SK-N-MC (cell line): ENCODE data around the gene ZNF580.

Experiments used
- EZH2 ChIP-seq: fragments of 200-600 bp; sonication (generic); IDR thresholded peaks from one replicate; pipeline ENCODE4 v1.6.1; 2017; ENCODE audit warnings: antibody characterized with exemption
- FOXP2 ChIP-seq: optimal IDR thresholded peaks from 2 replicates; pipeline ENCODE3; 2011; ENCODE audit warnings: mild to moderate bottlenecking, moderate library complexity; ENCODE audit not compliant: insufficient read depth; ENCODE audit errors: extremely low read length, control extremely low read depth
- POLR2AphosphoS5 ChIP-seq: IDR thresholded peaks from 2 replicates; pipeline ENCODE4 v1.6.1; 2012; ENCODE audit warnings: mild to moderate bottlenecking, low read depth, low read length, borderline replicate concordance

GRCh38 chr19:55653651-55654322 is 13.0 kb downstream of the ZNF580 start:
- TF ChIP-seq EZH2: no peak
- TF ChIP-seq POLR2AphosphoS5: peak; percentile 80
- no peak for TF ChIP-seq FOXP2
